Cardiac fibroblast (primary cell): Measurements from ENCODE around the gene RASA2.
"Not testable (repeated sequence)": the region's sequence is repeated elsewhere in the genome, so short reads cannot be mapped to it uniquely, and the experiment has no call there.

Experiments
- DNase-seq, 2 donors: peaks; one replicate each; pipeline versions ENCODE4 v3.0.0 to v3.0.0-alpha.2; 2010; ENCODE audit warnings: low read depth in 2 of 2
- H3K4me3 ChIP-seq, 2 donors: replicated peaks in 1 of 2; 1 replicate in 1 of 2; 2 replicates in 1 of 2; pipeline ENCODE4 v1.5.1; 2011; ENCODE audit warnings: low read depth in 2 of 2, low read length in 2 of 2, mild to moderate bottlenecking in 2 of 2, moderate library complexity in 1 of 2
- CTCF ChIP-seq: IDR thresholded peaks from one replicate; pipeline ENCODE4 v1.5.1; 2011; ENCODE audit warnings: low read depth, mild to moderate bottlenecking, low read length, inconsistent platforms

RASA2 gene

GRCh38 chr3:141529256-141529655, 42.4 kb downstream of the RASA2 start:
- no peak for DNase-seq
- no peak overlapping the region for H3K4me3 ChIP-seq
- no peak for TF ChIP-seq CTCF

DNA sequence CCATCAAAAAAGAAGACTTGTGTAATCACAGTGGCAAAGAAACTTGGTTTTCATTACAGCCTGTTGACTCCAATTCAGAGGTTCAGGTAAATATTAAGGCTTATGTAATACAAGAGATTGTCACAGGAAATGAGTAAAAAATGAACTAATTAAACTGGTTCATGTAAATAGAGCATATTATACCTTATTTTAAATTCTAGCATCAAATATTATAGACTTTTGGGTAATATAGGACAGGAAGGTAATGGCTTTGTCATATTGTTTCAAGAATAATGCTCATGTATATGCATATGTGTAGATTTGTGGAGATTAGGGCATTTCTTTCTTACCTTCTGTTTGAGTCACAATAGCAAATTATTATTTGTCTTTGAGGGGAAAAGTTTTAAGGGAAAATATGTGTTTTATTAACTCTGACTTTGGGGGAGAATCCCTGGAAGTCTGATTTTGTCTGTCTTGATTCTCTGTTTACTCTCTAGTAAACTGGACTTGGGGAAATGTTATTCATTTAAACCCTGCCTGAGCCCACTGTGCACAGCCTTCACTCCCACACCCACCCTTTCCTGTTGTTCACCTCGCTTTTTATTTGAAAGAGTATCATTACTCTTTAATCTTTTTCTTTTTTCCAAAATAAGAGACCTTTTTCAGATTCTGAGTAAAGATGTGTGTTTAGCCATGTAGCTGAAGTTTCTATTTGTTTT, 43.0 kb downstream of the RASA2 start:
- no peak for TF ChIP-seq CTCF
- DNase-seq = peak in 1 of 2 donors; percentile 41
- no peak overlapping the region for H3K4me3 ChIP-seq

DNA sequence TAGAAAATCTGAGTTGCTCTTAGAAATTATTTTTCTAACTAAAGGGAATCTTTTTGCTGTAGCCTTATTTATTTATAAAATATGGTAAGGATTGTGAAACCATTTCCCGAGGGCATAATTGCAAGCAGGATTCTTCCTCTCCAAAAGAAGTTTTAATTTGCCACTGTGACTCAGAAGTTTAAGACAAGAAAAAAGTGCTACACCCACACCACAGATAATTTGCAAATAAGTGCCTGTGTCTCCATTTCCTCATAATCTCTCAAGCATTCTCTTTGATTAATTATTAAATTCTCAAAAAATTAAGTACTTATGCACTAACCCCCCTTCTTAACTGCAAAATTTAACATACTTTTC, 43.6 kb downstream of the RASA2 start:
- no peak for TF ChIP-seq CTCF
- DNase-seq = peak; percentile 79 to 84
- no peak overlapping the region for H3K4me3 ChIP-seq

GRCh38 chr3:141532609-141533008, 45.8 kb downstream of the RASA2 start:
- DNase-seq = no peak
- no peak overlapping the region for H3K4me3 ChIP-seq
- no peak for TF ChIP-seq CTCF

- DNase-seq, H3K4me3 ChIP-seq: not testable (repeated sequence)
Measured at GRCh38 chr3:141536017-141536416, 49.2 kb downstream of the RASA2 start.

DNA sequence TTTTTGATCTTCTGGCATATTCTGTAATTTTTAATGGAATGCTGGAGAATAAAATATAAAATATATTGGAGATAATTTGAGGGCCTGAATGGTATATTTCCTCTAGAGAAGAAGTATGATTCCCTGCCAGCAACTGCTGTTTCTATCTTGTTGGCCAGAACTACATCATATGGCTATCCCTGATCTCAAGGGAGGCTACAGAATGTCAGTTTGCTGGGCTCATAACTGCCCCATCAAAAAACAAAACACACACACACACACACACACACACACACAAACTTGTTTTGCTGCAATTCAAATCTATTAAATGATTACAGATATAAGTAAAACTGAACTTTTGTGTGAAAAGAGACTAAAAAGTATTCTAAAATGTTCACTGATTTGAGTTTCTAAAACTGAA, 51.0 kb downstream of the RASA2 start:
- DNase-seq = peak; percentile 57 to 70
- H3K4me3 ChIP-seq = no peak overlapping the region
- no peak for TF ChIP-seq CTCF

DNA sequence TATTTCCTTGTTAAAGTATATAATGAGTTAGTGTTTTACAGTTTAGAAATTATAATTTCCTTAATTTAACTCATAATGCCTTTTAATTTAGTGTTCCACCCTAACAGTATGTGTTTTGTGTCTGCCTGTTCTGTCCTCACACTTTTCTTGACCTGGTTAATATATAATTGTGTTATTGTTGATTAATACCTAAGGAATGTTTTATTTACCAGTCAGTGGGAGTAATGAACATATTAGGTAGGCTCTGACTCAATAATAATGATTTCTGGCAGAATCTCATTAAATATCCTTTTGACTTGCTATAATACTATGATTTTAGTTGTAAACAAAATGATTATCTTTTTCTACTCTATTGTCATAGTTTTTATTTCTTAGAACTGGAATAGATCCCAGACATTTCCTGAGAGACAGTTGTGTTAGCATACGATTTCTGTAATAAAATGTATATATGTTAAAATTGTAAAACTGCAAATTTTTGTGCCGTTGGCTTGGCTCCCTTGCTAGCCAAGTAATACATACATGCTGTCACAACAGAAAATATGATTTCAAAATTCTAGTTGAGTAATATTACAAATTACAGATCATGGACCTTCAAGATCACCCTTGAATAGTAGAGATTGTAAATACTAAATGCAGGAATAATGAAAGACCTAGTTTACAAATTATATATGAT, 51.9 kb downstream of the RASA2 start:
- peak in 1 of 2 donors; percentile 54 for DNase-seq
- no peak overlapping the region for H3K4me3 ChIP-seq
- no peak for TF ChIP-seq CTCF
